ENCODE data around the gene PHYHD1. TPM values are rescaled to one million over a fixed set of nuclear protein-coding genes. Genes with fewer than 3 reads are reported as not detected.
A peak's percentile ranks its signal among the peaks of the same experiment; 100 is the strongest.

Gene PHYHD1
- total RNA-seq, 1 experiment from 2014 or later: 18.0 TPM

GRCh38 chr9:128902351-128903078 lies 18.3 kb upstream of the PHYHD1 start:
- Histone ChIP-seq H3K4me2 (ENCODE audit: insufficient read depth, insufficient read length, low read length) (no peak overlapping the region), H3K23me2 (ENCODE audit: insufficient read length, low read depth, low read length, poor library complexity, severe bottlenecking) (no peaks in the 10 kb centered on the region), H3K4ac (ENCODE audit: low read depth, low read length) (no peak overlapping the region), H3K23ac (ENCODE audit: insufficient read length, low read depth, low read length) (no peak overlapping the region), H3K9me3 (ENCODE audit: control insufficient read depth, low read depth, low read length) (no peaks in the 10 kb centered on the region), H3K56ac (ENCODE audit: insufficient read length, low read depth, low read length) (no peak overlapping the region), H3K79me2 (ENCODE audit: insufficient read depth, low read length) (peaks cover 3% of the 10 kb centered on the region; the same call in 1 of the 2 replicates), H2BK15ac (ENCODE audit: low read depth, low read length) (no peak overlapping the region), H2AFZ (ENCODE audit: low read length) (no peak overlapping the region), H4K8ac (replicated peaks; ENCODE audit: insufficient read length, low read depth, low read length) (no peak overlapping the region), H4K91ac (ENCODE audit: insufficient read length, low read depth, low read length) (no peak overlapping the region), H2AK5ac (ENCODE audit: insufficient read length, low read length) (no peak overlapping the region), H3K18ac (ENCODE audit: insufficient read length, low read depth, low read length) (no peak overlapping the region), H3K79me1 (ENCODE audit: insufficient read depth, low read depth, low read length, poor library complexity, severe bottlenecking) (no peaks in the 10 kb centered on the region), H4K20me1 (ENCODE audit: control insufficient read depth, insufficient read depth, insufficient read length) (no peaks in the 10 kb centered on the region), H4K5ac (ENCODE audit: insufficient read length, low read depth, low read length) (no peak overlapping the region), H3K27ac (ENCODE audit: insufficient read length, low read depth, low read length) (no peak overlapping the region), H2BK5ac (ENCODE audit: insufficient read length, low read length) (no peak overlapping the region), H2BK120ac (ENCODE audit: low read depth, low read length, poor library complexity, severe bottlenecking) (no peak overlapping the region), H2BK12ac (ENCODE audit: insufficient read length, low read depth, low read length) (no peak overlapping the region), H3K4me1 (ENCODE audit: insufficient read depth, low read length) (no peaks in the 10 kb centered on the region), H3K9ac (ENCODE audit: extremely low read depth, insufficient read length, low read length) (no peak overlapping the region), H2BK20ac (ENCODE audit: low read depth, low read length, poor library complexity, severe bottlenecking) (no peak overlapping the region), H3K14ac (ENCODE audit: insufficient read depth, low read length) (no peak overlapping the region), H3T11ph (ENCODE audit: low read length) (no peak overlapping the region), H3K27me3 (ENCODE audit: insufficient read depth, low read length) (no peaks in the 10 kb centered on the region)
- no peaks in the 10 kb centered on the region for H3K9me3 Mint-ChIP-seq
- no peak for TF ChIP-seq CTCF (conservative IDR thresholded peaks at IDR 0.05)
- H3K36me3 Mint-ChIP-seq (ENCODE audit: insufficient read depth in 1 of 3, low read depth in 3 of 3): peaks cover 10 to 21% (median 12%) of the 10 kb centered on the region in 3 experiments
- WGBS (ENCODE audit: extremely low coverage, insufficient read length, low lambda C conversion rate): no CpG with 5 or more reads among the region's 23 CpGs
- H3K27ac Mint-ChIP-seq: peak overlapping the region; percentile 40 to 68 (median 47); a peak in 2 of 7 replicates
- no peak overlapping the region for H3K4me3 Mint-ChIP-seq
- DNase-seq: no peak
- H3K4me1 Mint-ChIP-seq: peaks cover 2 to 9% of the 10 kb centered on the region in 2 experiments; a peak in 3 of 4 replicates
- H3K27me3 Mint-ChIP-seq (ENCODE audit: low read depth): no peaks in the 10 kb centered on the region
